ENCODE data around the gene BCAS4.

BCAS4 gene

DNA sequence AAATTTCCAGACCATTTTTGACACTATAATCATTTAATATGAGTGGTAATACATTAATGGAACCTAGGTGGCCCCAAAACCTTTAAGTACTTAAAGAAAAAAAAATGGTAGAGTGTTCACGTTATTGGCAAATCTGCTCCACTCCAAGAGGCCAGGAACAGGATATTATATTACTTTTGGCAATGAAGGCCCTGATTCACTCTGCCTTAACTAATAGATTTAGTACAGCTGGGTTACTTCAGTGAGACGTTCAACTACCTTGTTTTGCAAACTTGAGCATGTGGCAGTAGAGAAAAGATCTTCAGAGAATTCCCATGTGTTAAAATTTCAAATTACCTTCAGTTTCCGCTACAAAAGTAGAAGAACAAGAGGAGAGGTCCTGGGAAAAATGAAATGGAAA, 123.5 kb downstream of the BCAS4 start:
- no peaks in the 10 kb centered on the region for H3K36me3 ChIP-seq (ENCODE audit: control insufficient read depth in 2 of 2, insufficient read depth in 2 of 2, low read length in 2 of 2)

GRCh38 chr20:50919567-50919966, 124.7 kb downstream of the BCAS4 start:
- H3K4me1 ChIP-seq (ENCODE audit: control insufficient read depth, insufficient read depth, low read length): peaks cover 11% of the 10 kb centered on the region
- H3K27me3 ChIP-seq (ENCODE audit: control insufficient read depth in 1 of 2, insufficient read depth in 2 of 2, low read length in 2 of 2): no peaks in the 10 kb centered on the region
- no peak overlapping the region for H3K27ac ChIP-seq (ENCODE audit: low read length)
- no peaks in the 10 kb centered on the region for H3K9me3 ChIP-seq (ENCODE audit: control insufficient read depth in 2 of 2, low read length in 2 of 2)
- no peak overlapping the region for H3K4me3 ChIP-seq (ENCODE audit: low read length in 2 of 2)
- H3K36me3 ChIP-seq (ENCODE audit: control insufficient read depth in 2 of 2, insufficient read depth in 2 of 2, low read length in 2 of 2): no peaks in the 10 kb centered on the region
- H3K9ac ChIP-seq (ENCODE audit: low read length in 2 of 2): no peak overlapping the region

More for the DNA sequence above, 123.5 kb downstream of the BCAS4 start:
- H3K27ac ChIP-seq (ENCODE audit: low read length): no peak overlapping the region
- H3K9me3 ChIP-seq (ENCODE audit: control insufficient read depth in 2 of 2, low read length in 2 of 2): no peaks in the 10 kb centered on the region
- peaks cover 10% of the 10 kb centered on the region for H3K4me1 ChIP-seq (ENCODE audit: control insufficient read depth, insufficient read depth, low read length)
- no peaks in the 10 kb centered on the region for H3K27me3 ChIP-seq (ENCODE audit: control insufficient read depth in 1 of 2, insufficient read depth in 2 of 2, low read length in 2 of 2)
- H3K9ac ChIP-seq (ENCODE audit: low read length in 2 of 2): no peak overlapping the region
- H3K4me3 ChIP-seq (ENCODE audit: low read length in 2 of 2): no peak overlapping the region

DNA sequence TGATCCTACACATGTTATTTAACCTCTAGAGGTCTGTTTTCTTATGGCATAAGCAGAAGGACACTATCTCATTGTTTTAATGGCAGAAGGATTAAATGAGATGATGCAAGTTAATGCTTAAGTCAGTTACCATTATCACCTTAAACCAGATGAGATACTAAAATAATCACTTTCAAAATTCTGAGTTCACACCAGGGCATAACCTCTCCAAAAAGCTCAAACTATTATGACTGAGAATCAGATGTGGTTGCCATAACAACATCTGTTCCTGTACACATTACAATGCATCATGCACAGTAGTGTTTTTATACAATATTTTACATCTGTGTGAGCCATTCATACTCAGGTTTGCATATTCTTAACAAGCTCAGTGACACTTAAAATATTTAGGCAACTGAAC, 126.1 kb downstream of the BCAS4 start:
- Histone ChIP-seq H3K4me3 (ENCODE audit: low read length in 2 of 2) (no peak overlapping the region), H3K36me3 (ENCODE audit: control insufficient read depth in 2 of 2, insufficient read depth in 2 of 2, low read length in 2 of 2) (no peaks in the 10 kb centered on the region), H3K27ac (ENCODE audit: low read length) (no peak overlapping the region), H3K27me3 (ENCODE audit: control insufficient read depth in 1 of 2, insufficient read depth in 2 of 2, low read length in 2 of 2) (no peaks in the 10 kb centered on the region), H3K9me3 (ENCODE audit: control insufficient read depth in 2 of 2, low read length in 2 of 2) (no peaks in the 10 kb centered on the region), H3K4me1 (ENCODE audit: control insufficient read depth, insufficient read depth, low read length) (peaks cover 15% of the 10 kb centered on the region), H3K9ac (ENCODE audit: low read length in 2 of 2) (no peak overlapping the region)

DNA sequence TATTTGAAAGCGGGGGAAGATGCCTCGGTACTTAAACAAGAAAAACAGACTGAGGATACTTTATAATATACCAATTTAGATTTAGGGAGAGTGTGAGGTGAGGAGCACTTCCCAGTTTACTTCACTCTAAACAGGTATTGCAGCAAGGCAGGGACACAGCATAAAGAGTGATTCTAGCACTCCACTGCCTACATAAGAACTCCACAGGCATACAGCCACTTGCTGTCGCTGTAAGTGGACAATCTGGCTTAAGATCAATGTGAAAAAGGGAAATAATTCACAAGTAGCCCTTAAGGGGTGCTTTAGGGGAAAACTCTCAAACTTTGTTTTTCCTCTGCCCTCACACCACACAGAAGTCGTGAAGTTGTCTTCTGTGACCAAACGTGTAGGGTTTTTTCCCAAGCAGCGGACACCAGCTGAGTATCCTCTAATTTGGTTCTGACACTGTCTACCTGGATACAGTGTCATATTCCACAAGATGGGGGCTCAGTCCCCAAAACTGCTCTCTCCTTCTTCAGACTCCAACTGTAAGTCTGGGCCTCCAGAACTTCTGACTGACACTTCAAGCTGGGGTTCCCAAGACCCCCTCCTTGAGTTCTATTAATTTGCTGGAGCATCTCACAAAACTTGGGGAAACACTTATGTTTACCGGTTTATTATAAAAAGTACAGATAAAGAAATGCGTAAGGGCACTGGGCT, 127.1 kb downstream of the BCAS4 start:
- Histone ChIP-seq H3K4me1 (ENCODE audit: control insufficient read depth, insufficient read depth, low read length) (peaks cover 14% of the 10 kb centered on the region), H3K36me3 (ENCODE audit: control insufficient read depth in 2 of 2, insufficient read depth in 2 of 2, low read length in 2 of 2) (no peaks in the 10 kb centered on the region), H3K9ac (ENCODE audit: low read length in 2 of 2) (no peak overlapping the region), H3K27ac (ENCODE audit: low read length) (no peak overlapping the region), H3K9me3 (ENCODE audit: control insufficient read depth in 2 of 2, low read length in 2 of 2) (no peaks in the 10 kb centered on the region), H3K4me3 (ENCODE audit: low read length in 2 of 2) (peak overlapping the region in 1 of 2 donors; percentile 16), H3K27me3 (ENCODE audit: control insufficient read depth in 1 of 2, insufficient read depth in 2 of 2, low read length in 2 of 2) (no peaks in the 10 kb centered on the region)

DNA sequence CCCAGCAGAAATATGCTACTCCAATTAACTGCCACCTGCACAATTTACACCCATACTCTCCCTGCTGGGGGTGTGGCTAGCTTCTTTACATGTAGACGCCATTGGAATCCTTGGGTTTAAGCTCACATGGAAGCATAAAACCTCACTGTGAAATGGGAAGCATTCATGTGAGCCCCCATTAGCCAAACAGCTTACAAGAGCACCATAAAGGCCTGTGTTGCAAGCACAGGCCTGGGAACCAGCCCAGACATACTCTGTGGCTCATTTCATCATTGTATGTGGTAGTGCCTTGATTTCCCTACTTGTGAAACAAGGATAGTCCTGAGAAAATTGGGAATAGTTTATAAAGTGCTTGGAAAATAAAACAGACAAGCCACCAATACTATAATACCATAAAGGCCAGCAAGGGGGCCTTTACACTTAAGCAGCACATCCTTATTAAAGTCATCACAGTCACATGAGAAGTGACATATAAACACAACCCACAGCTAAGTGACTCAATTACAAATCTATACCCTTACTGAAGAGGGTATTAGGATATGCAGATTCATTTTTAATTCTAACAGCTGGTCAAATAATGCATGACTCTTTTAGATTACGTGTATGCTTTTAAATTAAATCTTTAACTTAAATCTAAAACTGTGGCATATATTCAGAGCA, 129.5 kb downstream of the BCAS4 start:
- Histone ChIP-seq H3K4me1 (ENCODE audit: control insufficient read depth, insufficient read depth, low read length) (peaks cover 15% of the 10 kb centered on the region), H3K4me3 (ENCODE audit: low read length in 2 of 2) (no peak overlapping the region), H3K27ac (ENCODE audit: low read length) (no peak overlapping the region), H3K9me3 (ENCODE audit: control insufficient read depth in 2 of 2, low read length in 2 of 2) (no peaks in the 10 kb centered on the region), H3K27me3 (ENCODE audit: control insufficient read depth in 1 of 2, insufficient read depth in 2 of 2, low read length in 2 of 2) (no peaks in the 10 kb centered on the region), H3K36me3 (ENCODE audit: control insufficient read depth in 2 of 2, insufficient read depth in 2 of 2, low read length in 2 of 2) (no peaks in the 10 kb centered on the region), H3K9ac (ENCODE audit: low read length in 2 of 2) (no peak overlapping the region)

- Histone ChIP-seq H3K9me3 (ENCODE audit: control insufficient read depth in 2 of 2, low read length in 2 of 2) (no peaks in the 10 kb centered on the region), H3K9ac (ENCODE audit: low read length in 2 of 2) (no peak overlapping the region), H3K4me3 (ENCODE audit: low read length in 2 of 2) (no peak overlapping the region), H3K27me3 (ENCODE audit: control insufficient read depth in 1 of 2, insufficient read depth in 2 of 2, low read length in 2 of 2) (no peaks in the 10 kb centered on the region), H3K36me3 (ENCODE audit: control insufficient read depth in 2 of 2, insufficient read depth in 2 of 2, low read length in 2 of 2) (no peaks in the 10 kb centered on the region), H3K4me1 (ENCODE audit: control insufficient read depth, insufficient read depth, low read length) (peaks cover 18% of the 10 kb centered on the region), H3K27ac (ENCODE audit: low read length) (no peak overlapping the region)
These were observed 131.7 kb downstream of the BCAS4 start for GRCh38 chr20:50926530-50926929.
